Activated gamma-delta T cell (primary cell): ENCODE results near the gene NLRP9.
"Not testable (repeated sequence)": the region's sequence is repeated elsewhere in the genome, so short reads cannot be mapped to it uniquely, and the experiment has no call there.

Experiments used
- DNase-seq: peaks from one replicate; lab custom pipeline; 2025; lab: John Stamatoyannopoulos, UW
- total RNA-seq, 2 donors: gene quantifications; one replicate each; lab custom pipeline; 2026; lab: John Stamatoyannopoulos, UW

The NLRP9 gene
- total RNA-seq, result 0 to 0.04 reads per million in 2 donors

GRCh38 chr19:55738302-55738701, at the start of gene NLRP9:
Gene NLRP9 (minus strand): TSS chr19:55738402. CDS start chr19:55738374, 28 bp downstream.
- DNase-seq, result no peak

- no peak for DNase-seq
Observed at GRCh38 chr19:55781112-55781511, 42.9 kb upstream of the NLRP9 start.

DNA sequence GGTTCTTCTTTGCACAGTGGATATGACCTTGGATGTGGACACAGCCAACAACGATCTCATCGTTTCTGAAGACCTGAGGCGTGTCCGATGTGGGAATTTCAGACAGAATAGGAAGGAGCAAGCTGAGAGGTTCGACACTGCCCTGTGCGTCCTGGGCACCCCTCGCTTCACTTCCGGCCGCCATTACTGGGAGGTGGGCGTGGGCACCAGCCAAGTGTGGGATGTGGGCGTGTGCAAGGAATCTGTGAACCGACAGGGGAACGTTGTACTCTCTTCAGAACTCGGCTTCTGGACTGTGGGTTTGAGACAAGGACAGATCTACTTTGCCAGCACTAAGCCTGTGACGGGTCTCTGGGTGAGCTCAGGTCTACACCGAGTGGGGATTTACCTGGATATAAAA, 40.1 kb upstream of the NLRP9 start:
- DNase-seq, result no peak

DNA sequence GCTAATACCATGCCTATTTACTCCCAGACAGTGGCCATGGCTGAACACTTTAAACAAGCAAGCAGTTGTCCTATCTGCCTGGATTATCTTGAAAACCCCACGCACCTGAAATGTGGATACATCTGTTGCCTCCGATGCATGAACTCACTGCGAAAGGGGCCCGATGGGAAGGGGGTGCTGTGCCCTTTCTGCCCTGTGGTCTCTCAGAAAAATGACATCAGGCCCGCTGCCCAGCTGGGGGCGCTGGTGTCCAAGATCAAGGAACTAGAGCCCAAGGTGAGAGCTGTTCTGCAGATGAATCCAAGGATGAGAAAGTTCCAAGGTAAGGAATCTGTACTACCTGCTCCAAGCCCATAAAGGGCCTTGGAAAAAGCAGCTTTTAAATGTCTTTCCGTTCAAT, 39.3 kb upstream of the NLRP9 start:
- DNase-seq, result no peak

DNA sequence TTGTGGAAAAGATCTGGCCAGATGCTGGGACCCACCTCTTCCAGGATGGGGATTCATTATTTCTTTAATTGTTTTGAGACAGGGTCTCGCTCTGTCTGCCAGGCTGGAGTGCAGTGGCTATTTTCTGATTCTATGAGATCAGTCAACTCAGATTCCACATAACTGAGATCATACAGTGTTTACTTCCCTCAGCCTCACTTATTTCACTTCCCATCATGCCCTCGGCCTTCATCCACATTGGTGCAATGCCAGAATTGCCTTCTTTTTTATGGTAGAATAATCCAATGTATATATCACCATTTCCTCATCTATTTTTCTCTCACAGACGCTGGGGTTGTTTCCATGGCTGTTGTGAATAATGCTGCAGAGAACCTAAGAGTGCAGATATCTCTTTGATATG, 31.4 kb upstream of the NLRP9 start:
- DNase-seq, result not testable (repeated sequence)

GRCh38 chr19:55768818-55769217, 30.6 kb upstream of the NLRP9 start, which contains the start of gene RFPL4AL1:
Gene RFPL4AL1 (plus strand): TSS chr19:55769118. CDS start chr19:55771805, 2,687 bp downstream.
- DNase-seq, result not testable (repeated sequence)

DNA sequence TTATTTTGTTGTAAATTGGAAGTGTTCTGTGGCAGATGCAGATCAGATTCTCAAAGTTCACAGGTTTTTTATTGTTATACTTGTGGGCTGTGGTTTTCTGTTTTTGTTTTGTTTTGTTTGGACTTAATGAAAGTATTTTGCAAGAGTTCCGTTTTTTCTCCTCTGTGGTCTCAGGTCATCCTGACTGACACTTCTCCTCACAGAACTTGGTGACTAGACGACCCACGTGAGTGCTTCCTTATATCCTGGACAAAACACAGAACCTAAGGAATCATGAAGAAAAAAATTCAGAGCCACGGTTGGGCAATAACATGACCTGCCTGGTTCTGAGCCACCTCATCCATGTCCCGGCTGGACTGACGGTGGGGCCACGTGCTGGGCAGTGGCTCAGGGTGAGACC, 28.3 kb upstream of the NLRP9 start:
- DNase-seq, result no peak

DNA sequence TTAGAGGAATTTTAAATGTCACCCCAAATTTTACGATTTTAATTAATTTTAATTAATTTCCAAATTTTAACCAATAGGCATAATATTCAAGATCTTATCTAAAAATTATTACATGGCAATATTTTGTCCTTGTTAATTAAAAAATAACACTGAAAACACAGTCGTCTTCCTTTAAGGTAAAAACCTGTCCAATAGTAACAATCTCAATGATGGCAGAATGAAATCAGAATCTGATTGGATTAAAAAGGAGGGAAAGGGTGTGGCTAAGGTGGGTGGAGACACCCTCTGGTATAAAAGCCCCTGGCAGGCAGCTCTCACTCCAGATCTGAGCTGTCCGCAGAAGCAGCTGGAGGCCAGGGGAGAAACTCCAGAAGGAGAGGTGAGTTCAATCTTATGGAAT, 20.6 kb upstream of the NLRP9 start, which contains the start of gene RFPL4A:
Gene RFPL4A, plus strand, starts transcription at position 301 of the 400 bp plus-strand sequence. CDS start 2,704 bp downstream, outside the sequence.
- not testable (repeated sequence) for DNase-seq

- not testable (repeated sequence) for DNase-seq
Observed at GRCh38 chr19:55756808-55757207, 18.6 kb upstream of the NLRP9 start.

- no peak for DNase-seq
Observed at GRCh38 chr19:55753401-55753800, 15.2 kb upstream of the NLRP9 start.

GRCh38 chr19:55750715-55751114, 12.5 kb upstream of the NLRP9 start:
- DNase-seq, result no peak

- not testable (repeated sequence) for DNase-seq
Observed at GRCh38 chr19:55730378-55730777, 7.8 kb downstream of the NLRP9 start.

DNA sequence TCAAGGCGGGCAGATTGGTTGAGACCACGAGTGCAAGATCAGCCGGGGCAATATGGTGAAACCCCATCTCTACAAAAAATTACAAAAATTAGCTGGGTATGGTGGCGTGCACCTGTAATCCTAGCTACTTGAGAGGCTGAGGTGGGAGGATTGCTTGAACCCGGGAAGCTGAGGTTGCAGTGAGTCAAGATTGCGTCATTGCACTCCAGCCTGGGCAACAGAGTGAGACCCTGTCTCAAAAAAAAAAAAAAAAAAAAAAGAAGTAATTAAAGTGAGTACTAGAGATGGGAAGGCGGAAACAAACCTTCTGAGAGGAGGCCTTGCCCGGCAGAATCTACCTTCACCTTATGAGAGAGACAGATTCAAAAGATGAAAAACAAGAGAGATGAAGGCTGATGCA, 14.7 kb downstream of the NLRP9 start:
- no peak for DNase-seq

- no peak for DNase-seq
Observed at GRCh38 chr19:55720801-55721200, 17.4 kb downstream of the NLRP9 start.

GRCh38 chr19:55720214-55720746, 17.9 kb downstream of the NLRP9 start:
- DNase-seq, result no peak

DNA sequence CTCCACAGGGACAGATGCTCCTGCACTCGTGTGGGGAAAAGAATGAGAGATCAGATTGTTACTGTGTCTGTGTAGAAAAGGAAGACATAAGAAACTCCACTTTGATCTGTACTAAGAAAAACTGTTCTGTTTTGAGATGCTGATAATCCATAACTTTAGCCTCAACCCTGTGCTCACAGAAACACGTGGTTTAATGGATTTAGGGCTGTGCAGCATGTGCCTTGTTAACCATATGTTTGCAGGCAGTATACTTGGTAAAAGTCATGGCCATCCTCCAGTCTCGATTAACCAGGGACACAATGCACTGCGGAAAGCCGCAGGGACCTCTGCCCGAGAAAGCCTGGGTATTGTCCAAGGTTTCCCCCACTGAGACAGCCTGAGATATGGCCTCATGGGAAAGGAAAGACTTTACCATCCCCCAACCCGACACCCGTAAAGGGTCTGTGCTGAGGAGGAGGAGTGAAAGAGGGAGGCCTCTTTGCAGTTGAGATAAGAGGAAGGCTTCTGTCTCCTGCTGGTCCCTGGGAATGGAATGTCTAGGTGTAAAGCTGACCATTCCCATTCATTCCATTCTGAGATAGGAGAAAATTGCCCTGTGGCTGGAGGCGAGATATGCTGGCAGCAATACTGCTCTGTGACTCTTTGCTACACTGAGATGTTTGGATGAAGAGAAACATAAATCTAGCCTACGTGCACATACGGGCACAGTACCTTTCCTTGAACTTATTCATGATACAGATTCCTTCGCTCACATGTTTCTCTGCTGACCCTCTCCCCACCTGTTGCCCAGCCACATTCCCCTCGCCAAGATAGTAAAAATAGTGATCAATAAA, 20.1 kb downstream of the NLRP9 start:
- not testable (repeated sequence) for DNase-seq

- no peak for DNase-seq
Observed at GRCh38 chr19:55717251-55717650, 21.0 kb downstream of the NLRP9 start.

DNA sequence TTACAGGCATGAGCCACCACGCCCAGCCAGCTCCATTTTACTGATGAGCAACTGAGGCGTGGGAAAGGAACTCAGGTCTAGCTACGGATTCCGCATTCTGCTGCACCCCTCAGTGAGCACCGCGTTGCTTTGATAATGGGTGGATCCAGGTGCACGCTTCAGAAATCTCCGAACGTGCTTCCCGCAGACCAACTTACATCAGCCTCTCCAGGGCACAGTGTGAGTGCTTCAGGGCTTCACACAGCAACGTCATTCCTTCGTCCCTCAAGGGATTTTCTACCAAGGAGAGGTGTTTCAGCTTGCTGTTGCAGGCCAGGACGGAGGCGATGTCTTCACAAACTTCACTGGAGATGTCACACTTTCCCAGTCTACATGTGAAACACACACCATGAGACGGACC, 21.7 kb downstream of the NLRP9 start:
- DNase-seq, result no peak

GRCh38 chr19:55712804-55713631, 25.2 kb downstream of the NLRP9 start:
- no peak for DNase-seq

GRCh38 chr19:55711719-55712118, 26.5 kb downstream of the NLRP9 start:
- DNase-seq, result no peak

GRCh38 chr19:55705972-55706371, 32.2 kb downstream of the NLRP9 start:
- no peak for DNase-seq
